IMR-90 (cell line): ENCODE results near the gene PNKP. TPM values are rescaled to one million over a fixed set of nuclear protein-coding genes. Genes with fewer than 3 reads are reported as not detected.

Experiments
- ATAC-seq: fragments of 200-7000 bp; cut with Tn5 transposase; 2 replicates; pipeline ENCODE4 v1.9.1; 2020; ENCODE audit warnings: low read depth, mild to moderate bottlenecking, moderate library complexity
- BruUV-seq: library from RNA; stranded (reverse); fragments of 400-500 nt; replicated peaks from 2 replicates; lab custom pipeline; 2021; lab: Mats Ljungman, UMichigan
- CTCF ChIA-PET: fragments of 300-600 bp; formaldehyde crosslinking; extraction: SDS; loops from one replicate; lab custom pipeline; 2021; ENCODE audit warnings: antibody characterized with exemption; lab: Yijun Ruan, JAX
- POLR2A ChIA-PET: fragments of 300-600 bp; sonication (Branson Sonifier 250); formaldehyde crosslinking; loops from one replicate; lab custom pipeline; 2022; ENCODE audit warnings: antibody characterized with exemption; ENCODE audit not compliant: unreplicated experiment; lab: Charles Lee
- DNase-seq: peaks from one replicate; pipeline ENCODE4 v3.0.0; 2013
- H2AFZ ChIP-seq: replicated peaks from 2 replicates; pipeline ENCODE3; 2013; ENCODE audit warnings: low read length, mild to moderate bottlenecking; ENCODE audit not compliant: poor library complexity
- H2AK5ac ChIP-seq: 2 replicates; pipeline ENCODE4 v1.6.1; 2013; ENCODE audit warnings: low read depth, low read length, inconsistent platforms
- H2AK9ac ChIP-seq: replicated peaks from 2 replicates; pipeline ENCODE3; 2013; ENCODE audit warnings: mild to moderate bottlenecking, low read depth, low read length, moderate library complexity; ENCODE audit not compliant: poor library complexity
- H2BK120ac ChIP-seq: 2 replicates; pipeline ENCODE4 v1.6.1; 2013; ENCODE audit warnings: low read depth, low read length, inconsistent platforms
- H2BK15ac ChIP-seq: 3 replicates; pipeline ENCODE4 v1.6.1; 2013; ENCODE audit warnings: low read depth, low read length, inconsistent platforms
- H2BK20ac ChIP-seq: 2 replicates; pipeline ENCODE4 v1.6.1; 2013; ENCODE audit warnings: low read depth, mild to moderate bottlenecking, inconsistent platforms, low read length, moderate library complexity
- H2BK5ac ChIP-seq: 2 replicates; pipeline ENCODE4 v1.6.1; 2013; ENCODE audit warnings: mild to moderate bottlenecking, low read depth, low read length, inconsistent platforms; ENCODE audit not compliant: poor library complexity, severe bottlenecking
- H3K14ac ChIP-seq: replicated peaks from 2 replicates; pipeline ENCODE4 v1.6.1; 2013; ENCODE audit warnings: low read depth, low read length, inconsistent platforms
- H3K18ac ChIP-seq: 2 replicates; pipeline ENCODE4 v1.6.1; 2013; ENCODE audit warnings: low read depth, low read length, control low read depth
- H3K23ac ChIP-seq: 2 replicates; pipeline ENCODE4 v1.6.1; 2013; ENCODE audit warnings: low read depth, low read length, inconsistent platforms
- H3K27ac ChIP-seq: 2 replicates; pipeline ENCODE4 v1.5.1; 2013; ENCODE audit warnings: mild to moderate bottlenecking, control low read depth, low read length; ENCODE audit not compliant: insufficient read depth
- H3K27me3 ChIP-seq: 2 replicates; pipeline ENCODE4 v1.6.1; 2013; ENCODE audit warnings: low read length; ENCODE audit not compliant: control insufficient read depth, insufficient read depth
- H3K36me3 ChIP-seq: 2 replicates; pipeline ENCODE4 v1.6.1; 2013; ENCODE audit warnings: low read length, mixed read lengths; ENCODE audit not compliant: control insufficient read depth, insufficient read depth
- H3K4ac ChIP-seq: 2 replicates; pipeline ENCODE4 v1.6.1; 2013; ENCODE audit warnings: low read depth, low read length, inconsistent platforms
- H3K4me1 ChIP-seq: 2 replicates; pipeline ENCODE4 v1.6.1; 2013; ENCODE audit warnings: low read length, mixed read lengths; ENCODE audit not compliant: control insufficient read depth, insufficient read depth
- H3K4me2 ChIP-seq: 2 replicates; pipeline ENCODE4 v1.6.1; 2013; ENCODE audit warnings: low read depth, mild to moderate bottlenecking, control low read depth, low read length, moderate library complexity
- H3K4me3 ChIP-seq: 2 replicates; pipeline ENCODE4 v1.5.1; 2013; ENCODE audit warnings: low read depth, mild to moderate bottlenecking, control low read depth, low read length, moderate library complexity; ENCODE audit not compliant: insufficient read depth
- H3K56ac ChIP-seq: 2 replicates; pipeline ENCODE4 v1.6.1; 2013; ENCODE audit warnings: low read length, inconsistent platforms; ENCODE audit not compliant: insufficient read depth; ENCODE audit errors: extremely low read depth
- H3K79me1 ChIP-seq, 2 experiments: 2 replicates each; pipeline ENCODE4 v1.6.1; 2013; ENCODE audit warnings: low read length in 2 of 2, inconsistent platforms in 1 of 2, low read depth in 1 of 2
- H3K9ac ChIP-seq: 2 replicates; pipeline ENCODE4 v1.6.1; 2013; ENCODE audit warnings: low read depth, low read length, control low read depth
- H3K9me1 ChIP-seq: 2 replicates; pipeline ENCODE4 v1.6.1; 2013; ENCODE audit warnings: low read length, inconsistent platforms; ENCODE audit not compliant: insufficient read depth
- H3K9me3 ChIP-seq: 2 replicates; pipeline ENCODE4 v1.6.1; 2013; ENCODE audit warnings: low read length; ENCODE audit not compliant: control insufficient read depth, insufficient read depth
- H4K20me1 ChIP-seq: 2 replicates; pipeline ENCODE4 v1.6.1; 2013; ENCODE audit warnings: low read length, inconsistent platforms; ENCODE audit not compliant: insufficient read depth
- H4K5ac ChIP-seq: 2 replicates; pipeline ENCODE4 v1.6.1; 2013; ENCODE audit warnings: mild to moderate bottlenecking, low read depth, low read length, control low read depth
- H4K8ac ChIP-seq, 2 experiments: 2 replicates each; pipeline ENCODE4 v1.6.1; 2013; ENCODE audit warnings: low read depth in 2 of 2, low read length in 2 of 2, control low read depth in 1 of 2, inconsistent platforms in 1 of 2
- H4K91ac ChIP-seq: 2 replicates; pipeline ENCODE4 v1.6.1; 2013; ENCODE audit warnings: low read depth, low read length, inconsistent platforms; ENCODE audit not compliant: insufficient read depth
- POLR2A ChIP-seq: IDR thresholded peaks from 2 replicates; pipeline ENCODE4 v1.6.1; 2012; ENCODE audit warnings: mild to moderate bottlenecking, low read depth, low read length
- WGBS, 2 experiments: methylation state at CpG; one replicate each; pipeline versions ENCODE4 v1.1.5 to v1.1.7; 2013; ENCODE audit warnings: missing lambda C conversion rate in 2 of 2; ENCODE audit not compliant: insufficient read length in 1 of 2; ENCODE audit errors: extremely low coverage in 2 of 2; 5-methylcytosine and 5-hydroxymethylcytosine counted together
- dilution Hi-C: fragments of 300-500 bp; cut with HindIII; formaldehyde crosslinking; loops from one replicate; pipeline ENCODE4 v1.14.3; 2018; ENCODE audit warnings: low sequenced_read_pairs; ENCODE audit not compliant: unreplicated experiment
- in situ Hi-C: fragments of 300-500 bp; cut with MboI; formaldehyde crosslinking; loops from 3 replicates; pipeline ENCODE4 v1.14.3; 2019; ENCODE audit warnings: low sequenced_read_pairs, inconsistent platforms, mixed read lengths
- intact Hi-C: fragments of 100-400 bp; cut with micrococcal nuclease; formaldehyde crosslinking; loops from 2 replicates; pipeline ENCODE4 v1.10.0; 2022
- polyA plus RNA-seq, 3 experiments: library from polyadenylated mRNA; depleted of rRNA; stranded (reverse); fragments of >200 nt; gene quantifications; 2 replicates each; pipeline ENCODE4 v1.2.3, GENCODE V29; 2012; ENCODE audit warnings: low replicate concordance in 1 of 3
- total RNA-seq: library from RNA; depleted of rRNA; stranded (reverse); fragments of >200 nt; gene quantifications from 2 replicates; pipeline ENCODE4 v1.2.3, GENCODE V29; 2012
- TF ChIP-seq, protein P1 (sequence below): conservative IDR thresholded peaks from 2 replicates; pipeline ENCODE4 v1.5.1; 2012; ENCODE audit warnings: mild to moderate bottlenecking, low read depth, low read length, improper control_type of control experiment

The PNKP gene
- total and polyA plus RNA-seq, 2 of the 4 experiments (the other 2 are of a cell fraction): 14.2 to 25.0 TPM

- Histone ChIP-seq H3K27ac (no peak overlapping the region), H3K23ac (no peak overlapping the region), H3K27me3 (no peaks in the 10 kb centered on the region), H3K56ac (no peak overlapping the region), H3K18ac (no peak overlapping the region), H3K14ac (no peak overlapping the region), H4K20me1 (peaks cover 36% of the 10 kb centered on the region), H3K9ac (no peak overlapping the region), H2AK5ac (no peak overlapping the region), H2AFZ (no peak overlapping the region), H3K4ac (no peak overlapping the region), H2BK15ac (no peak overlapping the region), H2AK9ac (peak overlapping the region; percentile 44), H3K4me1 (peaks cover 14% of the 10 kb centered on the region), H4K91ac (no peak overlapping the region), H3K4me3 (no peak overlapping the region), H3K9me3 (no peaks in the 10 kb centered on the region), H3K36me3 (peaks cover 59% of the 10 kb centered on the region), H2BK5ac (no peak overlapping the region), H4K8ac (no peak overlapping the region), H3K4me2 (no peak overlapping the region), H4K5ac (no peak overlapping the region), H2BK120ac (no peak overlapping the region), H2BK20ac (no peak overlapping the region), H3K79me1 (peaks cover 23 to 69% of the 10 kb centered on the region in 2 experiments), H3K9me1 (peaks cover 7% of the 10 kb centered on the region)
- no TSS peak for BruUV-seq
- 72% methylated on average over 25 of the region's 49 CpGs; no CpG with 5 or more reads in 1 of the 2 experiments for WGBS, 2 experiments
- no peak for DNase-seq
- TF ChIP-seq, protein P1, sequence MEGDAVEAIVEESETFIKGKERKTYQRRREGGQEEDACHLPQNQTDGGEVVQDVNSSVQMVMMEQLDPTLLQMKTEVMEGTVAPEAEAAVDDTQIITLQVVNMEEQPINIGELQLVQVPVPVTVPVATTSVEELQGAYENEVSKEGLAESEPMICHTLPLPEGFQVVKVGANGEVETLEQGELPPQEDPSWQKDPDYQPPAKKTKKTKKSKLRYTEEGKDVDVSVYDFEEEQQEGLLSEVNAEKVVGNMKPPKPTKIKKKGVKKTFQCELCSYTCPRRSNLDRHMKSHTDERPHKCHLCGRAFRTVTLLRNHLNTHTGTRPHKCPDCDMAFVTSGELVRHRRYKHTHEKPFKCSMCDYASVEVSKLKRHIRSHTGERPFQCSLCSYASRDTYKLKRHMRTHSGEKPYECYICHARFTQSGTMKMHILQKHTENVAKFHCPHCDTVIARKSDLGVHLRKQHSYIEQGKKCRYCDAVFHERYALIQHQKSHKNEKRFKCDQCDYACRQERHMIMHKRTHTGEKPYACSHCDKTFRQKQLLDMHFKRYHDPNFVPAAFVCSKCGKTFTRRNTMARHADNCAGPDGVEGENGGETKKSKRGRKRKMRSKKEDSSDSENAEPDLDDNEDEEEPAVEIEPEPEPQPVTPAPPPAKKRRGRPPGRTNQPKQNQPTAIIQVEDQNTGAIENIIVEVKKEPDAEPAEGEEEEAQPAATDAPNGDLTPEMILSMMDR: peak; percentile 24; the same call in 1 of the 2 replicates
- TF ChIP-seq POLR2A: no peak
- CTCF ChIA-PET: no interaction called here
- in situ Hi-C loops: no loop called here
- intact Hi-C loops: no loop called here
- POLR2A ChIA-PET: no interaction called here
- dilution Hi-C loops: no loop called here
- ATAC-seq: no peak
Measured at GRCh38 chr19:49862391-49863253, 4.8 kb downstream of the PNKP start.
